Psoas muscle (tissue), 8 donors: Measurements from ENCODE around the gene PRKAG2. TPM values are rescaled to one million over a fixed set of nuclear protein-coding genes. Genes with fewer than 3 reads are reported as not detected.

Experiments
- ATAC-seq, 4 donors: fragments of 200-7000 bp; cut with Tn5 transposase; one replicate each; pipeline ENCODE4 v1.9.1; 2020; ENCODE audit warnings: moderate library complexity in 3 of 4, mild to moderate bottlenecking in 2 of 4
- DNase-seq, 2 donors: peaks; one replicate each; pipeline ENCODE4 v3.0.0-alpha.2; 2020
- H3K27ac ChIP-seq: fragments of 200-600 bp; one replicate; pipeline ENCODE4 v1.8.0; 2022
- H3K27me3 ChIP-seq, 3 donors: fragments of 200-600 bp in 1 of 3; one replicate each; pipeline versions ENCODE4 v1.6.1 to v1.8.0; 2013 to 2022; ENCODE audit warnings: low read length in 2 of 3, mild to moderate bottlenecking in 2 of 3, moderate library complexity in 1 of 3; ENCODE audit not compliant: insufficient read depth in 3 of 3
- H3K36me3 ChIP-seq, 2 donors: fragments of 200-600 bp in 1 of 2; one replicate each; pipeline versions ENCODE4 v1.6.1 to v1.8.0; 2013 to 2022; ENCODE audit warnings: low read depth in 1 of 2, mild to moderate bottlenecking in 1 of 2, moderate library complexity in 1 of 2; ENCODE audit not compliant: insufficient read depth in 1 of 2
- H3K4me1 ChIP-seq: fragments of 200-600 bp; one replicate; pipeline ENCODE4 v1.8.0; 2022
- H3K4me3 ChIP-seq: fragments of 200-600 bp; one replicate; pipeline ENCODE4 v1.8.0; 2022; ENCODE audit warnings: mild to moderate bottlenecking
- H3K9me3 ChIP-seq: fragments of 200-600 bp; one replicate; pipeline ENCODE4 v1.8.0; 2022
- WGBS, 3 donors: extraction: QIAGEN DNeasy Blood & Tissue Kit; methylation state at CpG; one replicate each; pipeline versions ENCODE4 v1.1.6 to v1.1.7; 2013; 5-methylcytosine and 5-hydroxymethylcytosine counted together
- intact Hi-C, 2 donors: fragments of 100-400 bp; cut with DNase I; formaldehyde crosslinking; loops; one replicate each; pipeline versions ENCODE4 v1.11.0 to v1.14.2; 2022
- polyA plus RNA-seq, 3 donors: library from polyadenylated mRNA; stranded (reverse); fragments of 200-250 nt; gene quantifications; one replicate each; pipeline ENCODE4 v1.2.3, GENCODE V29; 2013
- total RNA-seq, 4 donors: library from RNA; stranded (reverse); fragmentation: NEBNext Ultra II Directional in 2 of 4; extraction: Animal tissue kit (Norgen Biotek cat#: 25700) in 2 of 4; gene quantifications; one replicate each; pipeline versions ENCODE4 v1.2.1 to v1.2.4, GENCODE V29; 2021 to 2023
- TF ChIP-seq, protein P1 (sequence below): fragments of 200-600 bp; IDR thresholded peaks from one replicate; pipeline ENCODE4 v1.8.0; 2022; ENCODE audit warnings: antibody characterized with exemption
- donor health status: healthy with polysubstance abuse.
- donor health status: DM: no; HTN: no; CAD: no; lungs with moderate emphysema.
- donor health status: Bipolar disorder and iron deficiency.
- donor health status: healthy.
- donor health status: DM: yes; HTN: yes; CAD: no.
- donor health status: DM: no; HTN: no; CAD: no.
- donor health status: DM: no; HTN: no; CAD: no.
- donor health status: DM: yes; HTN: yes; CAD: no.

The PRKAG2 gene
- total and polyA plus RNA-seq, 7 donors, result 9.3 to 143 (median 19.8) TPM

DNA sequence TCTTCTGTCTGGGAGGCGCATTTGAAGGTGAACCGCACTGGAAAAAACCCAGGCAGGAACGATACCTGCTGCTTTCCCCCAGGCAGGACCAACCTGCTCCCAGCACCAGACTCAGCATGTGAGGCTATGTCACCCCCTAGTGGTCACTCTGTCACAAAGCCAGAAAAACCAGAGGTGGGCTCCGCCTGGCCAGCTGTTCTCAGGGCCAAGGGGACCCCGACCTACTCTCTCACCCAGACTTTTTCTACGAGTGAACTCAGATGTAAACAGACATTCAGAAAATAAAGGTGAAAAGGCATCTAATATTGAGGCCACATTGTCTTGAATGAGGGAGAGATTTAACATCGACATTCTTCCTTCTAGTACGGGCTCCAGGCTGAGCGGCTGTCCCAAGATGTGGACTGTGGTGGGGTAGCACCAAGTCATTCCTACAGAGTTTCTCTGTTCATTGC, 117.3 kb downstream of the PRKAG2 start:
- no peaks in the 10 kb centered on the region for H3K36me3 ChIP-seq
- DNase-seq, result peak; percentile 46 to 62
- H3K4me1 ChIP-seq, result peaks cover 7% of the 10 kb centered on the region
- intact Hi-C loops, result loop anchor here (2.0 to 10.0 kb wide), 7 partner anchors 133 to 392 kb away; no protein-coding TSS in a partner anchor
- no peak overlapping the region for H3K27ac ChIP-seq
- WGBS, 3 donors, result 41 to 47% (median 45%) methylated on average over 9 of the region's 9 CpGs
- ATAC-seq, result peak; percentile 73 to 79 (median 76)
- H3K27me3 ChIP-seq, result no peaks in the 10 kb centered on the region
- TF ChIP-seq, protein P1, sequence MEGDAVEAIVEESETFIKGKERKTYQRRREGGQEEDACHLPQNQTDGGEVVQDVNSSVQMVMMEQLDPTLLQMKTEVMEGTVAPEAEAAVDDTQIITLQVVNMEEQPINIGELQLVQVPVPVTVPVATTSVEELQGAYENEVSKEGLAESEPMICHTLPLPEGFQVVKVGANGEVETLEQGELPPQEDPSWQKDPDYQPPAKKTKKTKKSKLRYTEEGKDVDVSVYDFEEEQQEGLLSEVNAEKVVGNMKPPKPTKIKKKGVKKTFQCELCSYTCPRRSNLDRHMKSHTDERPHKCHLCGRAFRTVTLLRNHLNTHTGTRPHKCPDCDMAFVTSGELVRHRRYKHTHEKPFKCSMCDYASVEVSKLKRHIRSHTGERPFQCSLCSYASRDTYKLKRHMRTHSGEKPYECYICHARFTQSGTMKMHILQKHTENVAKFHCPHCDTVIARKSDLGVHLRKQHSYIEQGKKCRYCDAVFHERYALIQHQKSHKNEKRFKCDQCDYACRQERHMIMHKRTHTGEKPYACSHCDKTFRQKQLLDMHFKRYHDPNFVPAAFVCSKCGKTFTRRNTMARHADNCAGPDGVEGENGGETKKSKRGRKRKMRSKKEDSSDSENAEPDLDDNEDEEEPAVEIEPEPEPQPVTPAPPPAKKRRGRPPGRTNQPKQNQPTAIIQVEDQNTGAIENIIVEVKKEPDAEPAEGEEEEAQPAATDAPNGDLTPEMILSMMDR, result peak; percentile 92
- H3K9me3 ChIP-seq, result no peaks in the 10 kb centered on the region
- no peak overlapping the region for H3K4me3 ChIP-seq

DNA sequence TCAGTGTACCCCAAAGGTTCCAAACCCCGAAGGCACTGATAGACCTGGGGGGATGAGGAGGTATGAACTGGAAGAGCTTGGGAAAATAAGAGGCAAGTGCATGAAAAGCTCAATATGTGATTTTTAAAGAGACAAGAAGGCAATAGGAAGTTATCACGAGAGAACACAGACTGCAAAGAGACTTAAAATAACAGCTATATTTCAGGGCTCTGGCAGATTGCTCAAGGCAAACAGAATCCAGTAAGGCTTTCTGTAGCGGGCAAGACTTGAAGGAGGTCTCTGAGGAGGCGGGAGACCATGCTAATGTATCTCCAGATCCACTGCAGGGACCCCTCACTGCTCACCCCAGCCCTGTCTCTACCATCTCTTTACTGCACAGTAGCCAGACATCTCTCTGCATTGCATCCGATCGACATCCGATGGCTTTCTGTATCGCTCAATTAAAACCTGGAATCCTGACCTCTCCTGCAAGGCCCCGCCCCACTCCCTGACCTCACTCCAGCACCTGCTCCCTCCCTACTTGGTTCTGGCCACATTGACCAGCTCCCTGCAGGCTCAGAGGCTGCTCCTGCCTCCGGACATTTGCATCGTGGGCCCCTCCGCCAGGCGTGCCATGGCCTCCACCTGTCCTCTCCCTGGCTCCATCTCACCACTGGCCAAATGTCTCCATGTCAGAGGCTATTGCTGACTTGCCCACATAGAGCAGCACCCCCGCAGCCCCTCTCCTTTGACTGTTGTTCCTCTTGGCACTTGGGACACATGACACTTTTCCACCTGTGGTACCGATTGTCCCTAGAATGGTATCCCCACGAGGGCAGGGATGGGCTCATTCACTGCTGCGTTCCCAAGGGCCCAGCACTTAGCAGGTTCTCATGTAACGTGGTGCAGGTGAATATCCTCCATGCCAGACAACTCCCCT, 118.0 kb downstream of the PRKAG2 start:
- Histone ChIP-seq H3K36me3 (no peaks in the 10 kb centered on the region), H3K9me3 (no peaks in the 10 kb centered on the region), H3K4me3 (no peak overlapping the region), H3K27ac (no peak overlapping the region), H3K4me1 (peaks cover 11% of the 10 kb centered on the region), H3K27me3 (no peaks in the 10 kb centered on the region)
- DNase-seq (no peak), ATAC-seq (no peak)
- intact Hi-C loops, result loop anchor here (2.0 to 10.0 kb wide), 7 partner anchors 132 to 392 kb away; no protein-coding TSS in a partner anchor
- TF ChIP-seq, protein P1, result no peak
- WGBS, 3 donors, result 75 to 82% (median 78%) methylated on average over 18 of the region's 18 CpGs

DNA sequence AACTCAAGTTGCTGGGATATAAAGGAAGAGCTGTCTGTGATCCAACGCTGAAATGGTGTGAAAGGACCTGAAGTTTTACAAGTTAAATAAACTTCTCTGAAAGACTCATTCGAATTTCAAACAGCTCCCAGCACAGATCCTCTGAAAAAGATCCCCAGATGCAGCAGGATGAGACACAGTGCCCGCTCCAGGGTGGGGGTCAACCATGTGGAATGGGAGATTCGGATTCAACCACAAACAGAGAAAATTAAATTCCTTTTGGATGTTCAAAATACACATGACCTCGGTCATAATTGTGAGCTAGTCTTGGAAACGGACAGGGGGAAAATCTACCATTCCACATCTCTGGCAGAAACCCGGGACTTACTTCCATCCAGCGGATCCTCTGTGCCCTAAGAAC, 119.6 kb downstream of the PRKAG2 start:
- WGBS, 3 donors, result 56 to 79% (median 66%) methylated on average over 8 of the region's 8 CpGs
- intact Hi-C loops, result loop anchor here (5.0 to 10.0 kb wide), 4 partner anchors 192 to 390 kb away; no protein-coding TSS in a partner anchor
- Histone ChIP-seq H3K4me3 (no peak overlapping the region), H3K36me3 (no peaks in the 10 kb centered on the region), H3K4me1 (peaks cover 11% of the 10 kb centered on the region), H3K9me3 (no peaks in the 10 kb centered on the region), H3K27me3 (no peaks in the 10 kb centered on the region), H3K27ac (no peak overlapping the region)
- TF ChIP-seq, protein P1, result no peak
- DNase-seq (no peak), ATAC-seq (no peak)

DNA sequence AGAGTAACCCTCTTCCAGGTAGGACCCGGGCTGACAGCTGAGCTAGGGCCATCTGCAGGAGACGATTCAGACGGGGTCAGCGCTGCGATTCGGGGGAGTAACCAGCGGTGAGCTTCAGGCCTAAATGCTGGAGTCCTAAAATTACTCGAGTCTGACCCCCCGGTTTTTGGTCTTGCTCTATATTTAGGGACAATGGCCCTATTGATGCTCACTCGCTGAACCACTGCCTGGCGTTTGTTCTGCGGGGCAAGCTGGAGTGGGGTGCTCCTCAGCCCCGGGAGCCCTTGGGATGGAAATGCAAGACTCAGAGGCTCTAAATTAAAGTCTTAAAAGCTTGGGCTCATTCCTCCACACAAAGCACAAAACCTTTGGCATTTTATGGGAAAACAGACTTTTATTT, 120.0 kb downstream of the PRKAG2 start:
- intact Hi-C loops, result loop anchor here (5.0 to 10.0 kb wide), 4 partner anchors 192 to 390 kb away; no protein-coding TSS in a partner anchor
- 82 to 91% (median 90%) methylated on average over 13 of the region's 13 CpGs for WGBS, 3 donors
- H3K4me1 ChIP-seq, result peaks cover 11% of the 10 kb centered on the region

More for the DNA sequence above, 120.0 kb downstream of the PRKAG2 start:
- no peaks in the 10 kb centered on the region for H3K9me3 ChIP-seq
- no peak for ATAC-seq
- DNase-seq, result no peak
- no peaks in the 10 kb centered on the region for H3K36me3 ChIP-seq
- no peak overlapping the region for H3K27ac ChIP-seq
- H3K4me3 ChIP-seq, result no peak overlapping the region
- TF ChIP-seq, protein P1, result no peak
- no peaks in the 10 kb centered on the region for H3K27me3 ChIP-seq
